ENCODE results near the gene DIO3. TPM values are rescaled to one million over a fixed set of nuclear protein-coding genes. Genes with fewer than 3 reads are reported as not detected.
A peak's percentile ranks its signal among the peaks of the same experiment; 100 is the strongest.

Gene DIO3
- total and polyA plus RNA-seq, 4 experiments from 2014 or later = not detected

- no peak overlapping the region for H3K4me3 Mint-ChIP-seq
- intact Hi-C loops (cut with micrococcal nuclease) = no loop called here
- ChIA-PET CTCF (ENCODE audit: partially characterized antibody) (no interaction called here), POLR2A (ENCODE audit: partially characterized antibody) (no interaction called here)
- H3K36me3 ChIP-seq (ENCODE audit: insufficient read depth, low read length) = no peaks in the 10 kb centered on the region
- no peak for DNase-seq
- H3K27ac ChIP-seq (ENCODE audit: low read depth, low read length) = no peak overlapping the region
- peaks cover 11 to 26% of the 10 kb centered on the region in 2 donors for H3K27me3 Mint-ChIP-seq
- peaks cover 0 to 2% (median 0%) of the 10 kb centered on the region in 8 donors for H3K9me3 Mint-ChIP-seq
- H3K4me1 ChIP-seq (ENCODE audit: insufficient read depth, low read length) = no peaks in the 10 kb centered on the region
- no peaks in the 10 kb centered on the region for H3K9me3 ChIP-seq (ENCODE audit: control insufficient read depth in 1 of 2, low read length in 2 of 2)
- H3K27ac Mint-ChIP-seq = no peak overlapping the region
- H3K4me3 ChIP-seq (ENCODE audit: low read length in 2 of 2) = no peak overlapping the region
- peaks cover 0 to 5% (median 4%) of the 10 kb centered on the region in 4 donors for H3K4me1 Mint-ChIP-seq
- no peaks in the 10 kb centered on the region for H3K27me3 ChIP-seq (ENCODE audit: insufficient read depth, low read length)
- no peaks in the 10 kb centered on the region for H3K36me3 Mint-ChIP-seq
Observed at GRCh38 chr14:101556131-101556530, 5.2 kb upstream of the DIO3 start.

DNA sequence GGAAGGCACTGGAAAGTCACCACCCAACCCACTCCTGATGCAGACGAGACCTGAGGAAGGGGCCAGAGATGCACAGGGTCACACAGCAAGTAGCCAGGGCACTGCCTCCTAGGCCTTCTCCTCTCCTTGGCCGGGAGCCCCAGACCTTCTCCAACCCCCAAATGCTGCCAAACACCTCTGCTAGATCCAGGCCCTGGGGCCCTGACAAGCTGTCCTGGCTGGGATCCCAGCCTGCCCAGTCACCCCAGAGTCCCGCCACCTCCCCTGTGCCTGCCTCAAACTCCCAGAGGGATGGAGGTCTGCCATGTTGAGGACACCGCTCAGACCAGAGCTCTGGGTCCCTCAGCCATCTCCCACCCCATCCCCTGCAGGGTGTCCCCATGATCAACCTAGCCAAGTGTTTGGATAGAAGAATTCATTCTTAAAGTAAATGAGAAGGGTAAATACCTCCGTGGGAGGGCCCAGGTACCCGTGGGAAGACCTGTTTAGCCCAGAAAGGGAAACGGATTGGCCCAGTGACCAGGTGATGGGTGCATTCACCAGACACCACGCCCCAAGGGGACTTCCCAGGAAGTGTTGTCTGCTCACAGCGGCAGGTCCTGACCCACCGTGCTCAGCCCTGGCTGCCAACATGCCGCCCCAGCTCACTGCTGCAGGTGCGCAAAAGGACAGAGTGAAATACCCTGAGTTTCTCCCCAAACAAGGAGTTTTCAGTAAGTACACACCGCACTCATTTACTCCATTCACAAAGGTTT is 4.6 kb upstream of the DIO3 start:
- H3K36me3 ChIP-seq (ENCODE audit: insufficient read depth, low read length) = no peaks in the 10 kb centered on the region
- H3K4me3 Mint-ChIP-seq = no peak overlapping the region
- no peak for DNase-seq
- no peaks in the 10 kb centered on the region for H3K9me3 ChIP-seq (ENCODE audit: control insufficient read depth in 1 of 2, low read length in 2 of 2)
- peaks cover 0 to 5% (median 4%) of the 10 kb centered on the region in 4 donors for H3K4me1 Mint-ChIP-seq
- no peak overlapping the region for H3K4me3 ChIP-seq (ENCODE audit: low read length in 2 of 2)
- intact Hi-C loops (cut with micrococcal nuclease) = no loop called here
- CTCF ChIA-PET (ENCODE audit: partially characterized antibody) = no interaction called here
- H3K36me3 Mint-ChIP-seq = no peaks in the 10 kb centered on the region
- H3K4me1 ChIP-seq (ENCODE audit: insufficient read depth, low read length) = no peaks in the 10 kb centered on the region
- no peak overlapping the region for H3K27ac ChIP-seq (ENCODE audit: low read depth, low read length)
- no peak overlapping the region for H3K27ac Mint-ChIP-seq
- no peaks in the 10 kb centered on the region for H3K27me3 ChIP-seq (ENCODE audit: insufficient read depth, low read length)
- POLR2A ChIA-PET (ENCODE audit: partially characterized antibody) = no interaction called here
- H3K27me3 Mint-ChIP-seq = peaks cover 11 to 28% of the 10 kb centered on the region in 2 donors
- H3K9me3 Mint-ChIP-seq = peaks cover 0 to 2% (median 0%) of the 10 kb centered on the region in 8 donors

GRCh38 chr14:101557321-101557695 is 4.0 kb upstream of the DIO3 start:
- Histone ChIP-seq H3K9me3 (ENCODE audit: control insufficient read depth in 1 of 2, low read length in 2 of 2) (no peaks in the 10 kb centered on the region), H3K4me1 (ENCODE audit: insufficient read depth, low read length) (no peaks in the 10 kb centered on the region), H3K36me3 (ENCODE audit: insufficient read depth, low read length) (no peaks in the 10 kb centered on the region), H3K27ac (ENCODE audit: low read depth, low read length) (no peak overlapping the region), H3K27me3 (ENCODE audit: insufficient read depth, low read length) (no peaks in the 10 kb centered on the region), H3K4me3 (ENCODE audit: low read length in 2 of 2) (no peak overlapping the region)
- Mint-ChIP-seq H3K27me3 (peaks cover 17 to 32% of the 10 kb centered on the region in 2 donors), H3K9me3 (peaks cover 0 to 2% (median 0%) of the 10 kb centered on the region in 8 donors), H3K36me3 (no peaks in the 10 kb centered on the region), H3K4me1 (peaks cover 0 to 5% (median 4%) of the 10 kb centered on the region in 4 donors), H3K4me3 (no peak overlapping the region), H3K27ac (peak overlapping the region in 1 of 7 donors; percentile 47)
- intact Hi-C loops (cut with micrococcal nuclease) = no loop called here
- no peak for DNase-seq
- ChIA-PET POLR2A (ENCODE audit: partially characterized antibody) (no interaction called here), CTCF (ENCODE audit: partially characterized antibody) (no interaction called here)

- Mint-ChIP-seq H3K4me3 (no peak overlapping the region), H3K27ac (no peak overlapping the region), H3K36me3 (no peaks in the 10 kb centered on the region), H3K9me3 (peaks cover 0 to 3% (median 0%) of the 10 kb centered on the region in 8 donors), H3K27me3 (peaks cover 24 to 38% of the 10 kb centered on the region in 2 donors), H3K4me1 (peaks cover 0 to 5% (median 4%) of the 10 kb centered on the region in 4 donors)
- ChIA-PET POLR2A (ENCODE audit: partially characterized antibody) (no interaction called here), CTCF (ENCODE audit: partially characterized antibody) (no interaction called here)
- no peak for DNase-seq
- no peaks in the 10 kb centered on the region for H3K36me3 ChIP-seq (ENCODE audit: insufficient read depth, low read length)
- no peaks in the 10 kb centered on the region for H3K4me1 ChIP-seq (ENCODE audit: insufficient read depth, low read length)
- H3K27me3 ChIP-seq (ENCODE audit: insufficient read depth, low read length) = peaks cover 3% of the 10 kb centered on the region
- H3K4me3 ChIP-seq (ENCODE audit: low read length in 2 of 2) = no peak overlapping the region
- intact Hi-C loops (cut with micrococcal nuclease) = no loop called here
- H3K27ac ChIP-seq (ENCODE audit: low read depth, low read length) = no peak overlapping the region
- no peaks in the 10 kb centered on the region for H3K9me3 ChIP-seq (ENCODE audit: control insufficient read depth in 1 of 2, low read length in 2 of 2)
Observed at GRCh38 chr14:101557811-101558738, 3.2 kb upstream of the DIO3 start.

GRCh38 chr14:101558739-101559240 is 2.5 kb upstream of the DIO3 start:
- no peak overlapping the region for H3K27ac ChIP-seq (ENCODE audit: low read depth, low read length)
- peaks cover 3 to 5% (median 4%) of the 10 kb centered on the region in 4 donors for H3K4me1 Mint-ChIP-seq
- H3K4me3 Mint-ChIP-seq = no peak overlapping the region
- POLR2A ChIA-PET (ENCODE audit: partially characterized antibody) = no interaction called here
- DNase-seq = no peak
- peaks cover 29 to 36% of the 10 kb centered on the region in 2 donors for H3K27me3 Mint-ChIP-seq
- no peaks in the 10 kb centered on the region for H3K9me3 ChIP-seq (ENCODE audit: control insufficient read depth in 1 of 2, low read length in 2 of 2)
- no peak overlapping the region for H3K27ac Mint-ChIP-seq
- no peaks in the 10 kb centered on the region for H3K36me3 ChIP-seq (ENCODE audit: insufficient read depth, low read length)
- peaks cover 8% of the 10 kb centered on the region for H3K27me3 ChIP-seq (ENCODE audit: insufficient read depth, low read length)
- intact Hi-C loops (cut with micrococcal nuclease) = no loop called here
- no peak overlapping the region for H3K4me3 ChIP-seq (ENCODE audit: low read length in 2 of 2)
- H3K9me3 Mint-ChIP-seq = peaks cover 0 to 3% (median 0%) of the 10 kb centered on the region in 8 donors
- H3K4me1 ChIP-seq (ENCODE audit: insufficient read depth, low read length) = no peaks in the 10 kb centered on the region
- H3K36me3 Mint-ChIP-seq = no peaks in the 10 kb centered on the region
- CTCF ChIA-PET (ENCODE audit: partially characterized antibody) = no interaction called here

- CTCF ChIA-PET (ENCODE audit: partially characterized antibody) = no interaction called here
- intact Hi-C loops (cut with micrococcal nuclease) = no loop called here
- Mint-ChIP-seq H3K27ac (no peak overlapping the region), H3K36me3 (no peaks in the 10 kb centered on the region), H3K27me3 (peaks cover 31 to 36% of the 10 kb centered on the region in 2 donors), H3K4me1 (peaks cover 3 to 5% (median 4%) of the 10 kb centered on the region in 4 donors), H3K9me3 (peaks cover 0 to 3% (median 0%) of the 10 kb centered on the region in 8 donors), H3K4me3 (no peak overlapping the region)
- no peak overlapping the region for H3K4me3 ChIP-seq (ENCODE audit: low read length in 2 of 2)
- DNase-seq = no peak
- no peak overlapping the region for H3K27ac ChIP-seq (ENCODE audit: low read depth, low read length)
- no peaks in the 10 kb centered on the region for H3K9me3 ChIP-seq (ENCODE audit: control insufficient read depth in 1 of 2, low read length in 2 of 2)
- peaks cover 8% of the 10 kb centered on the region for H3K27me3 ChIP-seq (ENCODE audit: insufficient read depth, low read length)
- POLR2A ChIA-PET (ENCODE audit: partially characterized antibody) = no interaction called here
- H3K4me1 ChIP-seq (ENCODE audit: insufficient read depth, low read length) = no peaks in the 10 kb centered on the region
- H3K36me3 ChIP-seq (ENCODE audit: insufficient read depth, low read length) = no peaks in the 10 kb centered on the region
Observed at GRCh38 chr14:101559250-101559623, 2.1 kb upstream of the DIO3 start.
